Uterus (tissue), 4 donors: ENCODE measurements around the gene KCND3. TPM values are rescaled to one million over a fixed set of nuclear protein-coding genes. Genes with fewer than 3 reads are reported as not detected.

Source experiments
- DNase-seq, 2 donors: peaks; one replicate each; pipeline ENCODE4 v3.0.0-alpha.2; 2019 to 2020
- H3K27ac ChIP-seq, 2 donors: fragments of 200-600 bp; sonication (generic); 1 replicate in 1 of 2; 2 replicates in 1 of 2; pipeline ENCODE4 v1.5.1; 2016 to 2018
- H3K27me3 ChIP-seq, 2 donors: fragments of 200-600 bp; sonication (generic); one replicate each; pipeline ENCODE4 v1.5.1; 2018 to 2019; ENCODE audit warnings: control low read depth in 1 of 2
- H3K36me3 ChIP-seq, 2 donors: fragments of 200-600 bp; sonication (generic); one replicate each; pipeline ENCODE4 v1.5.1; 2019; ENCODE audit warnings: control low read depth in 1 of 2
- H3K4me1 ChIP-seq, 2 donors: fragments of 200-600 bp; sonication (generic); one replicate each; pipeline ENCODE4 v1.5.1; 2018 to 2019; ENCODE audit warnings: control low read depth in 1 of 2
- H3K4me3 ChIP-seq, 2 donors: fragments of 200-600 bp; sonication (generic); 1 replicate in 1 of 2; 2 replicates in 1 of 2; pipeline ENCODE4 v1.5.1; 2018 to 2019; ENCODE audit warnings: mild to moderate bottlenecking in 1 of 2
- H3K9me3 ChIP-seq, 2 donors: fragments of 200-600 bp; sonication (generic); one replicate each; pipeline ENCODE4 v1.5.1; 2019; ENCODE audit warnings: control low read depth in 1 of 2
- POLR2A ChIP-seq, 2 donors: fragments of 450-650 bp; IDR thresholded peaks; one replicate each; pipeline ENCODE4 v1.6.1; 2016; ENCODE audit warnings: antibody characterized with exemption in 2 of 2, mild to moderate bottlenecking in 1 of 2, moderate library complexity in 1 of 2
- intact Hi-C: fragments of 100-400 bp; cut with DNase I; formaldehyde crosslinking; loops from one replicate; pipeline ENCODE4 v1.15.1; 2023; ENCODE audit warnings: low total_unique reads
- total RNA-seq, 4 donors: library from RNA; depleted of rRNA in 3 of 4; stranded (reverse); fragments of >200 nt in 3 of 4; gene quantifications; one replicate each; pipeline versions ENCODE4 v1.1.0 to v1.2.4, GENCODE V29; 2014 to 2023
- TF ChIP-seq, protein P1 (sequence below), 4 experiments: fragments of 200-600 bp in 2 of 4; fragments of 450-650 bp in 2 of 4; sonication (generic) in 2 of 4; IDR thresholded peaks; one replicate each; pipeline ENCODE4 v1.5.1; 2016 to 2019; ENCODE audit warnings: antibody characterized with exemption in 4 of 4, mild to moderate bottlenecking in 2 of 4, moderate library complexity in 1 of 4
- donor health status: DM: yes; HTN: yes; CAD: no.

The KCND3 gene
- total RNA-seq, 4 donors from 2014 or later = 5.0 to 13.5 (median 7.2) TPM

DNA sequence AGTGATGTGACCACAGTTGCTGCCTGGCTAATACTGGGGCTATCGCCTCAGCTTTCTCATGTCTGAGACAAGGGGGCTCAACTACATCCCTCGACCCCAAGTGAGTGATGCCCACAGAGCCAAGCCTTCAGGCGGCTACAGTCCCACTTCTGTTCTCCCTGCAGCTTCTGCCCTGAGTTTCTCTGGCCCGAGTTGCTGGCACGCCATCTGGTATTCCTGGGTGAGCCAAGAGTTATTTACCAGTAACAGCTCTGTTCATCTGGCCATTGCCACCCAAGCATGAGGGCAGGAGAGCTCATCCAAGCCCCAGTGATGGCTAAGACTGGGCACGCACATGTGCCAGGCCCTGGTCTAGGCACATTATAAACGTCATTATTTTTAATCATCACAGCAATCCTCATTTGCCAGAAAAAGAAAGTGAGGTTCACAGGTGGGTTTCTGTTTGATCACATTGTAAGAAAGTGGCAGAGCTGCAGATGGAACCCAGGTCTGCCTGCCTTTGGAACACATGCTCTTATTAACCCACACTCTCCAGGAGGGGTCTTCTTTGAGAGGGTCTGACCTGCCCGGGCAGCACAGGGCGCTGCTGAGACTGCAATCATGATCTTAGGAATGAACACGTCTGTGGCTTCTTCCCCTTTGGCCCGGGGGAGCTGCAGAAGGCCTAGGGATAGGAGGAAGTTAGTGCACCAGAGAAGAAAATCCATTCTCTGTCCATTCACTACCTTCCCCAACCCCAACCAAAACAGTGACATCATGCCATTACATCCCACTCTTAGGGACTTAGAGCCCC, 27.5 kb downstream of the KCND3 start:
- no peaks in the 10 kb centered on the region for H3K9me3 ChIP-seq
- no peak for DNase-seq
- H3K27me3 ChIP-seq = no peaks in the 10 kb centered on the region
- no peaks in the 10 kb centered on the region for H3K4me1 ChIP-seq
- no peak overlapping the region for H3K4me3 ChIP-seq
- H3K36me3 ChIP-seq = no peaks in the 10 kb centered on the region
- intact Hi-C loops = no loop called here
- TF ChIP-seq, protein P1, sequence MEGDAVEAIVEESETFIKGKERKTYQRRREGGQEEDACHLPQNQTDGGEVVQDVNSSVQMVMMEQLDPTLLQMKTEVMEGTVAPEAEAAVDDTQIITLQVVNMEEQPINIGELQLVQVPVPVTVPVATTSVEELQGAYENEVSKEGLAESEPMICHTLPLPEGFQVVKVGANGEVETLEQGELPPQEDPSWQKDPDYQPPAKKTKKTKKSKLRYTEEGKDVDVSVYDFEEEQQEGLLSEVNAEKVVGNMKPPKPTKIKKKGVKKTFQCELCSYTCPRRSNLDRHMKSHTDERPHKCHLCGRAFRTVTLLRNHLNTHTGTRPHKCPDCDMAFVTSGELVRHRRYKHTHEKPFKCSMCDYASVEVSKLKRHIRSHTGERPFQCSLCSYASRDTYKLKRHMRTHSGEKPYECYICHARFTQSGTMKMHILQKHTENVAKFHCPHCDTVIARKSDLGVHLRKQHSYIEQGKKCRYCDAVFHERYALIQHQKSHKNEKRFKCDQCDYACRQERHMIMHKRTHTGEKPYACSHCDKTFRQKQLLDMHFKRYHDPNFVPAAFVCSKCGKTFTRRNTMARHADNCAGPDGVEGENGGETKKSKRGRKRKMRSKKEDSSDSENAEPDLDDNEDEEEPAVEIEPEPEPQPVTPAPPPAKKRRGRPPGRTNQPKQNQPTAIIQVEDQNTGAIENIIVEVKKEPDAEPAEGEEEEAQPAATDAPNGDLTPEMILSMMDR (IDR thresholded peaks at IDR 0.05) = no peak
- no peak for TF ChIP-seq POLR2A (IDR thresholded peaks at IDR 0.05)
- H3K27ac ChIP-seq = no peak overlapping the region

DNA sequence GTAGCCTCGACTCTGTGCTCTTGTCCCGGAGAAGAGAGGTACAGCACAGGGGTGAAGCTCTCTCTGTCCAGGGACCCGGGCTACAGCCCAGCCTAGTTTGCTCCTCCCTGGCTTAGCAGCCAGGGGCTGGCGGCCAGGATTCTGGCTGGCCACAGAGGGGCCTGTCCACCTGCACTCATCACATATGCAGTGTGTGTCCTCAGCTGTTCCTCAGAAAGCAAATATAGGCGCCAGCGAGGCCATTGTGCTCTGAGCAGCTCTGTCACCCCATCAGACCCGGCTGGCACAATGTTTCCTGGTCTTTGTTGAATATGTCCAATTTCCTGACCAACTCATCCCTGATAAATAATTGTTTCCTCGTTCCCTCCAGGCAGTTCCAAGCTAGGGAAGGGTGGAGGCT, 28.5 kb downstream of the KCND3 start:
- H3K4me1 ChIP-seq = no peaks in the 10 kb centered on the region
- DNase-seq = no peak

DNA sequence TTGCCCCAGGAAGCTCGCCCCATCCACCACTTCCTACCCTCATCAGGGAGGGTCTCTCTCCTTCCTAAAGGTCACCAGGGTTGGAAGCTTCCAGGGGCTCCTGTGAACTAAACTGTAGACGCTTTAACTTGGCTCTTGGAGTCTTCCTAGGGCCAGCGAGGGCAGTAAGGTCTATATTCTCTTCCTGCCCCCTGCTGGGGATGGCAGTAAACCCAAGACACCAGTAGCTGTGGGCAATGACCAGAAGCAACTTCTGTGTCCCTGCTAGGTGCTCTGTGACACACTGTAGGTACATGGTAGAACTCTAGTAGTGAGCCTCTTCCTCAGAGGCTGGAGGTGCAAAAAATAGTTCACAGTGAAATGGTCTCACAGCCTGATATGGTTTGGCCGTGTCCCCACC, 30.0 kb downstream of the KCND3 start:
- H3K27ac ChIP-seq = no peak overlapping the region

More for the DNA sequence above, 28.5 kb downstream of the KCND3 start:
- no peak for TF ChIP-seq POLR2A (IDR thresholded peaks at IDR 0.05)
- TF ChIP-seq, protein P1 (IDR thresholded peaks at IDR 0.05) = no peak
- intact Hi-C loops = no loop called here
- H3K36me3 ChIP-seq = no peaks in the 10 kb centered on the region
- H3K4me3 ChIP-seq = no peak overlapping the region
- H3K9me3 ChIP-seq = no peaks in the 10 kb centered on the region
- no peaks in the 10 kb centered on the region for H3K27me3 ChIP-seq
- no peak overlapping the region for H3K27ac ChIP-seq

DNA sequence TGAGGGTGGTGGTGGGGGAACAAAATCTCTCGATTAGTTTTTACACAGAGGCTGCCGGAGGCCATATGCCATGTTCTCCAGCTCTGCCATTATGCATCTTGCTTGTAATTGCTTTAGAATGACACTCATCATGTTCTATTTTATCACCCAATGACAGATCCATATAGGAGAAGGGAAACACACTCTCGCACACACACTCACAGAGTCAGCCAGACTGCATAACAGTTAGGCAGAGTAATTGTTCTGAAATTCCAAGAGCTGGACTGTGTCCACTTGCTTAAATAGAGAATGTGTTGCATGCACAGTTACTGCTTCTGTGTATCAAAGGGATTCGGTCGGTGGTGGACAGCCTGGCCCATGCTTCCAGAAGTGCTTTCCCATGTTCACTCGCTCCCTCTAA, 30.6 kb downstream of the KCND3 start:
- Histone ChIP-seq H3K27ac (no peak overlapping the region), H3K4me3 (no peak overlapping the region), H3K9me3 (no peaks in the 10 kb centered on the region), H3K4me1 (no peaks in the 10 kb centered on the region), H3K27me3 (no peaks in the 10 kb centered on the region), H3K36me3 (no peaks in the 10 kb centered on the region)
- DNase-seq = no peak
- TF ChIP-seq, protein P1 (IDR thresholded peaks at IDR 0.05) = no peak
- TF ChIP-seq POLR2A (IDR thresholded peaks at IDR 0.05) = no peak
- intact Hi-C loops = no loop called here

More for the DNA sequence above, 30.0 kb downstream of the KCND3 start:
- TF ChIP-seq POLR2A (IDR thresholded peaks at IDR 0.05) = no peak
- TF ChIP-seq, protein P1 (IDR thresholded peaks at IDR 0.05) = no peak
- H3K27me3 ChIP-seq = no peaks in the 10 kb centered on the region
- intact Hi-C loops = no loop called here
- H3K4me3 ChIP-seq = no peak overlapping the region
- no peak for DNase-seq
- H3K9me3 ChIP-seq = no peaks in the 10 kb centered on the region
- no peaks in the 10 kb centered on the region for H3K4me1 ChIP-seq
- no peaks in the 10 kb centered on the region for H3K36me3 ChIP-seq

DNA sequence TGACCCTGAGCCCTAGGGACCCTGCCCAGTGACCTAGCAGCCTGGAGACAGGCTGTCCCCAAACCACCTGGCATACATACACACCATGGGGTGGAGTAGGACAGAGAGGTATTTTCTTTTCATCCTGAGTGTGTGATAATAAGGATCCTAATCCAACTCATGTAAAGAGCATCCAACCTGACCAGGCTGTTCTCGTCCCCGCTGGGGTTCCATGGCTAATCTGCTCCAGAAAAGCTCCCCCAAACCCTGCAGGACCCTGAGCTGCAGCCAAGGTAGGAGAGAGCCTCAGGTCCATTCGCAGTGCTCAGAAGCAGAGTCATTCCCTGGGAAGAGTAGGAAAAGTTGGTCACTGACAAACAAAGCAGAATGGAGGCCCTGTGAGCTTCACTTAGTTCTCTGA, 31.4 kb downstream of the KCND3 start:
- no peaks in the 10 kb centered on the region for H3K9me3 ChIP-seq
- TF ChIP-seq, protein P1 (IDR thresholded peaks at IDR 0.05) = no peak
- TF ChIP-seq POLR2A (IDR thresholded peaks at IDR 0.05) = no peak
- no peak overlapping the region for H3K4me3 ChIP-seq
- no peaks in the 10 kb centered on the region for H3K27me3 ChIP-seq
- intact Hi-C loops = no loop called here
- no peaks in the 10 kb centered on the region for H3K36me3 ChIP-seq
- no peaks in the 10 kb centered on the region for H3K4me1 ChIP-seq
- no peak for DNase-seq
- no peak overlapping the region for H3K27ac ChIP-seq
